Measurements from ENCODE around the gene DNAJB2.
A peak's percentile ranks its signal among the peaks of the same experiment; 100 is the strongest.
"Not testable (repeated sequence)": the region's sequence is repeated elsewhere in the genome, so short reads cannot be mapped to it uniquely, and the experiment has no call there.

The DNAJB2 gene

GRCh38 chr2:219306047-219306446 lies 26.9 kb downstream of the DNAJB2 start:
- DNase-seq, result no peak

- DNase-seq, result no peak
Measured at GRCh38 chr2:219308142-219309101, 29.3 kb downstream of the DNAJB2 start.

DNA sequence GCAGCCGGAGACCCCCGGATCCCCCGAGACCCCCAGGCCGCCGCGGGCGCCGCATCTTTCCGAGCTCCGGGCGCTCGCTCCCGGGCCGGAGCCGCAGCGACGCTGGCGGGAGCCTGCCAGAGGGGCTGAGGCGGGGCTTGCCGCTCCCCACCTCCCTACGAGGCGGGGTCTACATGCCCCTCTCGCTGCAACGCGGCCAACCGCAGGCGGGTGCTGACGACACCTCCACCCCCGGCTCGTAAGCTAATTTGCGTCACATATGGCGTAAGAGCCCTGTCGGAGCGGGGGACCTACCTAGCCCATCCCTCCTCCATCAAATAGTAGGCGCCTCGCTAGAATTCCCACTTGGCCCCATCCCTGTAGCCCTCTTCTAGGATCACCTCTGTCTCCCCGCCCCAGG lies 30.1 kb downstream of the DNAJB2 start, which contains the start of gene PTPRN:
PTPRN (minus strand) TSS at position 124 of the 400 bp plus-strand sequence; CDS start at position 55, 69 bp downstream.
- DNase-seq, result peak; percentile 75

GRCh38 chr2:219312683-219313263 lies 33.6 kb downstream of the DNAJB2 start:
- DNase-seq, result not testable (repeated sequence)

GRCh38 chr2:219314804-219315468 lies 35.8 kb downstream of the DNAJB2 start:
- no peak for DNase-seq

DNA sequence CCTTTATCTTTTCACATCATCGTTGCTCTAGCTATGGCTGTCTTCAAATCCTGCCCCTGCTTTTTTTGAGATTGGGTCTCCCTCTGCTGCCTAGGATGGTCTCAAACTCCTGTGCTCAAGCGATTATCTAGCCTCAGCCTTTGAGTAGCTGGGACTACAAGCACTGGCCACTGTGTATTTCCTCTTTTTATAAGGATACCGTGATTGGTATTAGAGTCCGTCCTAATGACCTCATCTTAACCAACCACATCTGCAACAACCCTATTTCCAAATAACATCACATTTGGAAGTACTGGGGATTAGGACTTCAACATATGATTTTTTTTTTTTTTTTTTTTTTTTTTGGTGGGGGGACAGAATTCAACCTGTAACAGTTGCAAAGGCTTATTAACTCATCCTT lies 44.3 kb downstream of the DNAJB2 start:
- no peak for DNase-seq

DNA sequence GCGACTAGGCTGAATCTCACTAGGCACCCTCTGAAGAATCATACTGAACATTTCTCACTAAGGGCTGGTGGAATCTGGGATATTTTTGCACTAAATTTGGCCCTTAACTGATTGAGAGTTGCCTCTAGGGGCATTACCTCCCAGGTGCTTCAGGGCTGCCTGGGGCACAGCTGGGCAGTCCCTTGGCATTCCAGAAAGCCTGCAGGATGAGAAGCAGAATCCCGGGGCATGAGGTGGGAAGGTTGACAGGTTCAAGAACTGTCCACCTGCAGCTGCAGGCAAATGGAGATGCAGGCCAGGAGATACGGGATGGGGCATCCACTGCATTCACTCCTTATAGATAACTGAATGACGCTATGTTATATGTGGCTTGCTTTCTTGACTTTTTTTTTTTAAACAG lies 46.0 kb downstream of the DNAJB2 start:
- no peak for DNase-seq

- DNase-seq, result no peak
Measured at GRCh38 chr2:219325657-219326315, 46.6 kb downstream of the DNAJB2 start.

DNA sequence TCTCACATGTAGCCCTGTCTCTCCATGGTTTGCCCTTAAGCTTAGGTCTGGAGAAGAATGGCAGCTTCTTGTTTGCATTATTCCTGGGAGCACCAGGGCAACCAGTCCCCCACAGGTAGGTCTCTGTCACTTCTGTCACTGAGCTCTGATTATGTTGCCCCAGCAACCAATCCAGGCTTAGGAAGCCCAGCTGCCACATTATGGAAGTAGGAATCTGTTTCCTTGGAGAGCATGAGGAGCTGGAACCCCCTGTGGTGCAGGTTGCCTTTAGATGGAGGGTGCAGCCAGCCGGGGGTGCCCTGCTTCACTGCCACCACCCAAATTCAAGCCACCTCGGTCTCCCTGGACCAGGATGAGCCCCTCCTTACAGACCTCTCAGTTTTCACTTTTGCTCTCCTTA lies 48.6 kb downstream of the DNAJB2 start:
- DNase-seq, result no peak

DNA sequence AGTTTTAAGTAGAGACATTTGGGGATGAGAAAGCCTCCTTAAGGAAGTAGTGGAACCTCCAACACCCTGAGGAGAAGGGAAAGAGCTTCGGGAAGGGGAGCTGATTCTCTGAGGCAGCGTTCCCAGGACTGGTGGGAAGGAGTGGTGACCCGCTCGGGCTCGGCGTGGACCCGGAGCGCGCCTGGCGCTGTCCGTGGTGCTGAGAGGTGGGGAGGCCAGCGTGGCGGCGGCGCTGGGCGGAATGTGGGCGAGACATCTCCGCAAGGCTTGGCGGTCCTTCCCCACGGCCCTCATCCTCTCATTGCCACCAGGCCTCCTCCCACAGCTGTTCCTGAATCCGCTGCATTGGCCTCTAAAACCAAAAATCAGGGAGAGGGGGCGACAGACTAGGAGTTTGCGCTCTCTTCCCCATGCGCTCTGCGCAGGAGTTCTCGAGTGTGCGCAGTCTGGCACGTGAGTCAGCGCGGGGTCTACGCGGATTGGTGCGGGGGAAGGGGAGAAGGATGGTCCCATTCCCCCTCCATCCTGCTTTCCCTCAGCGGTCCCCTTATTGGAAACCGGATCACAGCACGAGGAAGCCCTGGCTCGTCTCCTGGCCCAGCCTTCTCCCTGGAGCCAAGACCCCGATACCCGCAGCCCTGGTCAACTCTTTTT lies 52.5 kb downstream of the DNAJB2 start:
- no peak for DNase-seq

DNA sequence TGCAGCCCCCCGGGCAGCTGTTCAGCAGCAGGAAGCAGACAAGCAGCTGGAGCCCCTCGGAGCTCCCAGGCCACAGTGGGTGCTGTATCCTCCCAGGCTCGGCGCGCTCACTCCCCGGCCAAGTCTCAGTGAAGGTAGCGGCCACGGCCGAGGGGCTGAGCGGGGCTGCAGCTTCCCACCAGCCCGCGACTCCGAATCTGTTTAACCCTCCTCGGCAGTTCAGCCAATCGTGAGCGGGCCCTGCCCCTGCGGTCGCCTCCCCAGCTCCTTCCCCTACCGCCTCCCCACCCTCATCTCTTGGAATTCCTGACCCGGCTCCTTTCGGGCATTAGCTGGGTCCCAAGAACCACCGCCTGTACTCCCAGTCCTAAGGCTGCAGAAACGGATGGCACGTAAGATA lies 53.4 kb downstream of the DNAJB2 start, which contains the start of gene RESP18:
RESP18 (minus strand) TSS at position 203 of the 400 bp plus-strand sequence.
- DNase-seq, result no peak

DNA sequence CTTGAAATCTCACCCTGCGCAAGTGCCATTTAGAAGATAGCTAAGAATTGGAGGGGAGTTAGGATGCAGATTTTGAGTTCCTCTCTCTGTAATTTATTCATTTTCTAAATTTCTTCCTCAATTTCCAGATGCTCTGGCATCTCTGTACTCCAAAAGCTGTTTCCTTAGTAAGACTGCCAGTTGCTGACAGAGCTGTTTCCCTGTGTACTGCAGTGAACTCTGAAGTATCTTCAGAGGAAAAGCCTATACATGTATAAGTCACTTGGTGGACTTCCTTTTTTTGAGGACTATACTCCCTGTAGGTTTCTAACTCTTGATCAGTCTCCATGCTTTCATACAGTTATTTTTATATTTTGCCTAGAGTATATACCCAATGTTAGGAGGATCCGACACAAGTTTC lies 54.9 kb downstream of the DNAJB2 start:
- DNase-seq, result no peak

- DNase-seq, result no peak
Measured at GRCh38 chr2:219335373-219335786, 56.2 kb downstream of the DNAJB2 start.

Measured in NCI-H446 treated with DMSO at 0.1 percent for 48 hours (cell line).